GM21528 (cell line): Measurements from ENCODE around the gene MAN1C1.

ENCODE experiments used
- ATAC-seq: cut with Tn5 transposase; IDR thresholded peaks from one replicate; pipeline ENCODE4 v1.9.1; 2021; ENCODE audit warnings: mild to moderate bottlenecking, moderate library complexity; ENCODE audit not compliant: unreplicated experiment, low FRiP score

MAN1C1 gene

DNA sequence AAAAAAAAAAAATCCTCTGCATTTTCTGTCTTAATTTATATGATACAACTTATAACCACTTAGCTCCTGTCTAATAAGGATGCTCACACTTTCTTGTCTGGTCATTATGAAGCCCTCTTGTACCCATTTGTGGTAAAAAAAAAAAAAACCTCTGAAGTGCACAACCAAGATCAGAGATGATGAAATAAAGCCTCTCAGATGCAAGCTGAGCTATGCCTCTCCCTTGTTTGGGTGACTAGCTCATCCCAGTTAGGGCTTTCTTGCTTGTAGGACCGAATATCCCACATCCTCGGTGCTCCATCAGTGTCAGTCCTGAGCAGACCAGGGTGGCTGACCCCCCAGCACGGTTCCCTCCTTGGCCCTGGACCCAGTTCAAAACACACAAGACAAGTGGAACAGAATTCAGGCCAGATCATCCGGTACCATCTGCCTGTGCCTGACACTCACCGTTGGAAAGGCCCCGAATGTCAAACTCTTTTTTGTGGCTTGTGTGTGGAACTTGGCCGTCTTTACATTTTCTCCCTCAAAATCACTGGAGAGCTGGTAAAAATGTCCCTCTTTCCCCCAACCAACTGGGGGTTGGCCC, 177.1 kb downstream of the MAN1C1 start:
- no peak for ATAC-seq

- ATAC-seq = no peak
Measured at GRCh38 chr1:25794325-25794724, 177.7 kb downstream of the MAN1C1 start.

DNA sequence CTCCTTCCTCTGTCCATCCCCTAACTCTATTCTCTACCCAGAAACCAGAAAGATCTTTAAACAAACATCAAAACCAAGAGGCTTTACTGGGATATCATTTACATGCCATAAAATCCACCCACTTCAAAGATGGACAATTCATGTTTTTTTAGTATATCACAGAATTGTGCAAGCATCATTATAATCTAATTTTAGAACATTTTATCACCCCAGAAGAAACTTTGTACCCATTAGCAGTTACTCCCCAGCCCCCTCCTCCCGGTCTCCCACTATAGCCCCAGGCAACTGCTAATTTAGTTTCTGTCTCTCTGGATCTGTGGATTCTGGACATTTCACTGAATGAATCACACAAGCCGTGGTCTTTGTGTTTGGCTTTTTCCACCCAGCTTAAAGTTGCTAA, 178.6 kb downstream of the MAN1C1 start:
- ATAC-seq = no peak

GRCh38 chr1:25795946-25796810, 179.6 kb downstream of the MAN1C1 start:
- ATAC-seq = no peak

GRCh38 chr1:25796811-25797458, 180.3 kb downstream of the MAN1C1 start:
- ATAC-seq = no peak

DNA sequence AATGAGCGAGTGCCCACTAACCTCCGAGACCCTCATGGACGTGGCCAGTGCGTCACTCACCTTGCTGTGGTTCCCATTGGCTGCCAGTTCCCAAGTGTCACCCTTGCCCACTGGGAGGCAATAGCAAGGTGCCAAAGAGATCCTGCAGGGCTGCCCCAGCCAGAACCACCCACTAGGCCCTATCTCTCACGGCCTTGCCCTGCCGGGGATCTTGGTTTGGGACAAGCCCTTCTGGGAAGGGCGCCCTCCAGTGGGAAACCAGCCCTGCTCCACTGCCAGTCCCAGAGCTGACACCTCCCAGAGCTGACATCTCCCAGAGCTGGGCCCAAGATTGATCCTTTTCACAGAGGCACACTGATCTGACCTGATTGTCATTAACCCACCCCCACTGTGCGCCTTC, 181.3 kb downstream of the MAN1C1 start:
- ATAC-seq = no peak

- ATAC-seq = no peak
Measured at GRCh38 chr1:25798666-25799351, 182.2 kb downstream of the MAN1C1 start.

GRCh38 chr1:25799352-25799934, 182.9 kb downstream of the MAN1C1 start:
- no peak for ATAC-seq

DNA sequence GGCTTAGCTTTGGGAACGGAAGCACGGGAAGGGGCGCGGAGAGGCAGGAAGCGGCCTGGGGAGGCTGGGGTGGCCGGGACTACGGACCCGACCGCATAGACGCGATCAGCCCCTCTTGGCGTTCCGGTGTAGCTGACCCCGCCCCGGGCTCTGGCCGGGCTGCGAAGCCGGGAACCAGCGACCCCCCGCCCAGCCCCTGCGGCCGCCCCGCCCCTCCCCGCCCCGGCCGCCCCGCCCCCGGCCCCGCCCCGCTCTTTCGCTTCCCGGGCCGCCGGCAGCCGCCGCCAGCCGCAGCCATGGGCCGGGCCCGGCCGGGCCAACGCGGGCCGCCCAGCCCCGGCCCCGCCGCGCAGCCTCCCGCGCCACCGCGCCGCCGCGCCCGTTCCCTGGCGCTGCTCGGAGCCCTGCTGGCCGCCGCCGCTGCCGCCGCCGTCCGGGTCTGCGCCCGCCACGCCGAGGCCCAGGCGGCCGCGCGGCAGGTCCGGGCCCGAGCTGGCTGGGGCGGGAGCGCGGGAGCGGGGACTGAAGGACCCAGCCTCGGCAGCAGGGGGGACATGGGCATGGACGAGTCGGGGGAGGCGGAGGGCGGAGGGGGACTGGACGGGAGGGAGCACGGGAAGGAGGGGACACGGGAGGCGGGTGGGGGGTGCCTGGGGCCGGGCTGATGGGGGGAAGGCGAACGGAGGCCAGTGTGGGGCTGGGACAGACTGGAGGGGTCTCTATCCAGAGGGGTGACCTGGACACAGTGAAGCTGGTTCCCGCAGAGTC, 183.5 kb downstream of the MAN1C1 start, which contains the start of gene SELENON:
Gene SELENON (plus strand): TSS at position 259 of the 768 bp plus-strand sequence. CDS start 38 bp downstream, at position 297.
- ATAC-seq = no peak

GRCh38 chr1:25800703-25801377, 184.2 kb downstream of the MAN1C1 start:
- ATAC-seq = no peak

- no peak for ATAC-seq
Measured at GRCh38 chr1:25802915-25803314, 186.3 kb downstream of the MAN1C1 start.

DNA sequence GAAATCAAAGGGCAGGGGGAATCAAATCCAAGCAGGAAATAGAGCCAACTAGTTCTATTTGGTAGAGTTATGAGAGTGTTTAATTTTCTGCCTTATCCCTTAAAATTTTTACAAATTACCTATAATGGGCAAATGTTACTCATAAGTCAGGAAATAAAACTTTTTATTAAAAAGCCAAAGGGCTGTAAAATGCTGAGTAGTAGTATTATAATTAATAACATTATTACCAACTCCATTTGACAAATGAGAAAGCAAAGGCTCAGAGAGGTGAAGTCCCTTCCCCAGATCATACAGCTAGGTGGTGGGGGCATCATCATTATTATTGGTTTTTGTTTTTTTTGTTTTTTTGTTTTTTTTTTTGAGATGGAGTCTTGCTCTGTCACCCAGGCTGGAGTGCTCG, 186.8 kb downstream of the MAN1C1 start:
- no peak for ATAC-seq

- no peak for ATAC-seq
Measured at GRCh38 chr1:25804244-25804963, 187.8 kb downstream of the MAN1C1 start.

DNA sequence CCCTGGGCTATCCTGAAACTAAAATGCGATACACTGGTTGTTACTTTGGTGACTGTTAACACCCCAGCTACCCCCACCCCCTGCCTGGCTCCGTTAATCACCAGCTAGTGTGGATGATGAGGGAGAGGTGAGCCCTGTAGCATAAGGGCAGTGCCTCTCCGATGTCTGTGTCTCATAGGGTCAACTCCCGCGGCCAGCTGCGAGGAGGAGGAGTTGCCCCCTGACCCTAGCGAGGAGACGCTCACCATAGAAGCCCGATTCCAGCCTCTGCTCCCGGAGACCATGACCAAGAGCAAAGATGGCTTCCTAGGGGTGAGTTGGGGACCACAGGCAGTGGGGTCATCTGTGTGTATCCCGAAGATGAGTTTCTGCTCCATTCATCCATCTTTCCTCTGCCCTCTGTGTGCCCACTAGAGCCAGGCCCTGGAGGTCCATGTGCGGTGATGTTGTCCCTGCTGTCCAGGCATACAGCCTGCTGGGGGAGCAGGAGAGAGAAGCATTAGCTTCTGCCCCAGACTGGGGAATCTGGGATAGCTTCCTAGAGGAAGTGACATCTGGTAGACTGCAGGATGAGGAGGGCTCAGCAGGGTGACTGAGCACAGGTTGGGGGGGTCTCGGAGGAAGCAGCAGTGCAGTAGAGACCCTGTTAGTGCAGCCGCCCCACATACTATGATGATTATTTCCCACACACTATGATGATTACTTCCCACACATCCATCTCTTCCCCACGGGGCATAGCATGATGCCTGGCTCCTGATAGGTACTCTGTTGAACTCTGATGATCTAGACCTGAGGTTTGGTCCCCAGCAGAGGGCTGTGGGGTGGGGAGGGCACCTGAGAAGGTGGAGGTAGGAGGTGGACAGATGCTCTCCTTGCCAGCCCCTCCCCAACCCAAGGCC, 188.6 kb downstream of the MAN1C1 start:
- no peak for ATAC-seq

- no peak for ATAC-seq
Measured at GRCh38 chr1:25805863-25806225, 189.3 kb downstream of the MAN1C1 start.

DNA sequence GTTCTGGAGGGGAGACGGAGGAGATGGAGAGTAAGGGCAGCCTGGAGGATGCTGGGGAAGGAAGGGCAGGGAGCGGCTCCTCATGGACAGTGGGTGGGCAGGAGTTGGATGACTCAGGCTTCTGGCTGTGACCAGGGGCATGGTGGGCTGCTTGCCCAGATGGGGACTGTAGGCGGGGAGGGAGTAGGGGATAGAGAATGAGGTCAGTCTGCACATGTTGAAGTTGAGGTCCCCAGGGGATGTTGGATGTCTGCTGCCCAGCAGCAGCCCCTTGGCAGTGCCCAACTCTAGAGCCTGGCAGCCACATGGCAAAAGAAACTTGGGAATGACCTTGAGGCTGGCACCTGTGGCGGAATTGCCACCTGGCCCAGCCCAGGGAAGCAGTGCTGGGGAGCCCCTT, 189.8 kb downstream of the MAN1C1 start:
- no peak for ATAC-seq

DNA sequence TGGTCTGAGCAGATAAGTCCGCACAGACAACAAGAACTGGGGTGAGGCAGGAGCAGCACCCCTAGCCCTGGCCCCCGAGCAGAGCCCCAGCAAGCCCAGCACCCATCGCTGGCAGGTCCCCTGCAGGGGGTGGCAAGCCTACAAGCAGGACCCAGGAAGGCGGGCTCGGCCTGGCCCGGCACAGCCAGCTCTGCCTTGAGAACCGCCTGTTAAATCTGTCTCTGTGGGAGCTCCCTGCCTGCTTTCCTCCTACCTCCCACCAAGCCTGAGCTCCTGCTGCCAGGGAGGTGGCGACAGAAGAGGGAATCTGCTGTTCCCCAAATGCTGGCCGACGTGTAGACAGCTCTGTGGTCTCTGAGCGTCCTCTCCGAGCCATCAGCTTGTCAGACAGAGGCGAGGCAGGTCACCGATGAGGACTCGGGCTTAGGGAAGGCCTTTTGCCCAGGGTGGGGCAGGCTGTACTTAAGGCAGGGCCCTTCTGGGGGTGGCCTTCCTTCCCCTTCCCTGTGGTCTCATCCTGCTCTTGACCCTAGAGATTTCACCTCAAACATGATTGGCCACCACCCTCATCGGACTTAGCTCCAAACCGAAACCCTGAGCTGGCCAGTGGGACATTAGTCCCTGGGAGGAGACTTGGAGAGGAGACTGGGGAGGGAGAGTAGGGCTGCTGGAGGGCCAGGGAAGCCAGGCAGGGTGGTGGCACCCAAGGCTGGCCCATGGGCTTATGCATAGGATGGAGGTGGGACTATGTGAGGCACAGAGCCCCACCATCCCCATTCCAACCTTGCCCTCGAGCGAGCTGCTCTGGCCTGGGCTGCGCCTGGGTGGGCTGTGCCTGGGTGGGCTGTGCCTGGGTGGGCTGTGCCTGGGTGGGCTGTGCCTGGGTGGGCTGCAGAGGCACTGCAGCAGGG, 191.1 kb downstream of the MAN1C1 start:
- ATAC-seq = no peak
